Keratinocyte (primary cell): ENCODE measurements around the gene TOR1AIP1. TPM values are rescaled to one million over a fixed set of nuclear protein-coding genes. Genes with fewer than 3 reads are reported as not detected.

Experiments used
- DNase-seq: peaks from one replicate; pipeline ENCODE4 v3.0.0-alpha.2; 2011; ENCODE audit warnings: low read depth, missing footprints, low spot score
- FAIRE-seq: peaks from 2 replicates; lab custom pipeline; 2011; peaks lifted over from hg19 to GRCh38; lab: Jason Lieb, UNC
- H2AFZ ChIP-seq: 2 replicates; pipeline ENCODE4 v1.6.0; 2012; ENCODE audit warnings: low read length, control low read depth, inconsistent platforms; ENCODE audit not compliant: control insufficient read depth
- H3K27ac ChIP-seq: 2 replicates; pipeline ENCODE4 v1.5.1; 2011; ENCODE audit warnings: low read length; ENCODE audit not compliant: control insufficient read depth, insufficient read depth
- H3K27me3 ChIP-seq: 3 replicates; pipeline ENCODE4 v1.6.0; 2011; ENCODE audit warnings: low read length; ENCODE audit not compliant: control insufficient read depth, insufficient read depth; ENCODE audit errors: extremely low read depth
- H3K36me3 ChIP-seq, 2 experiments: 2 replicates in 1 of 2; 3 replicates in 1 of 2; pipeline ENCODE4 v1.5.1; 2011; ENCODE audit warnings: low read length in 2 of 2, mild to moderate bottlenecking in 1 of 2; ENCODE audit not compliant: control insufficient read depth in 2 of 2, insufficient read depth in 2 of 2; ENCODE audit errors: extremely low read depth in 1 of 2
- H3K4me1 ChIP-seq: 3 replicates; pipeline ENCODE4 v1.5.1; 2011; ENCODE audit warnings: low read length; ENCODE audit not compliant: control insufficient read depth, insufficient read depth; ENCODE audit errors: extremely low read depth
- H3K4me2 ChIP-seq: 3 replicates; pipeline ENCODE4 v1.6.0; 2011; ENCODE audit warnings: low read depth, low read length; ENCODE audit not compliant: control insufficient read depth, insufficient read depth; ENCODE audit errors: extremely low read depth
- H3K4me3 ChIP-seq, 3 experiments: fragments of 200-600 bp in 1 of 3; sonication (generic) in 1 of 3; 2 replicates in 2 of 3; 3 replicates in 1 of 3; pipeline ENCODE4 v1.5.1; 2011 to 2016; ENCODE audit warnings: low read length in 3 of 3, mild to moderate bottlenecking in 3 of 3, control low read depth in 2 of 3, inconsistent platforms in 1 of 3, low read depth in 1 of 3, mixed read lengths in 1 of 3, mixed run types in 1 of 3, moderate library complexity in 1 of 3; ENCODE audit not compliant: control insufficient read depth in 2 of 3, insufficient read depth in 2 of 3; ENCODE audit errors: extremely low read depth in 1 of 3
- H3K79me2 ChIP-seq: 2 replicates; pipeline ENCODE4 v1.6.0; 2012; ENCODE audit warnings: low read length; ENCODE audit not compliant: control insufficient read depth, insufficient read depth
- H3K9ac ChIP-seq: 3 replicates; pipeline ENCODE4 v1.6.0; 2011; ENCODE audit warnings: low read length; ENCODE audit not compliant: control insufficient read depth, insufficient read depth; ENCODE audit errors: extremely low read depth
- H3K9me1 ChIP-seq: 3 replicates; pipeline ENCODE4 v1.6.0; 2011; ENCODE audit warnings: low read length; ENCODE audit not compliant: control insufficient read depth, insufficient read depth; ENCODE audit errors: extremely low read depth
- H3K9me3 ChIP-seq: 2 replicates; pipeline ENCODE4 v1.5.1; 2012; ENCODE audit warnings: low read depth, low read length; ENCODE audit not compliant: control insufficient read depth
- H4K20me1 ChIP-seq: 3 replicates; pipeline ENCODE4 v1.6.0; 2011; ENCODE audit warnings: low read length; ENCODE audit not compliant: control insufficient read depth, insufficient read depth; ENCODE audit errors: extremely low read depth
- CTCF ChIP-seq, 3 experiments: IDR thresholded peaks in 1 of 3; conservative IDR thresholded peaks in 1 of 3; optimal IDR thresholded peaks in 1 of 3; 2 replicates in 2 of 3; 3 replicates in 1 of 3; pipeline versions ENCODE3 to v1.5.1; 2011; ENCODE audit warnings: low read length in 3 of 3, mild to moderate bottlenecking in 3 of 3, moderate library complexity in 2 of 3, control low read depth in 1 of 3, inconsistent platforms in 1 of 3; ENCODE audit not compliant: insufficient read depth in 2 of 3; ENCODE audit errors: extremely low read depth in 1 of 3
- EZH2 ChIP-seq: IDR thresholded peaks from one replicate; pipeline ENCODE4 v1.6.1; 2012; ENCODE audit warnings: inconsistent platforms, mild to moderate bottlenecking, low read length, moderate library complexity
- dilution Hi-C: fragments of 300-500 bp; cut with MboI; formaldehyde crosslinking; loops from one replicate; pipeline ENCODE4 v1.7.0; 2020; ENCODE audit warnings: low sequenced_read_pairs; ENCODE audit not compliant: extremely low pct_ligation_motif_present
- polyA plus RNA-seq, 5 experiments: library from polyadenylated mRNA; depleted of rRNA in 3 of 5; stranded (reverse) in 3 of 5; stranded (forward) in 1 of 5; unstranded in 1 of 5; fragments of >200 nt; gene quantifications; 1 replicate in 1 of 5; 2 replicates in 3 of 5; 3 replicates in 1 of 5; pipeline versions ENCODE4 v1.2.1 to v1.2.3, GENCODE V29; 2011 to 2012; ENCODE audit warnings: missing spikeins in 2 of 5, low read depth in 1 of 5, low replicate concordance in 1 of 5

The TOR1AIP1 gene
- polyA plus RNA-seq, 1 donor (not counting 4 experiments of a cell fraction or from before 2014, with no cell fraction given): 50.0 TPM

- TF ChIP-seq EZH2 (no peak), CTCF (optimal IDR thresholded peaks at IDR 0.05 in 1 of 3, IDR thresholded peaks at IDR 0.05 in 1 of 3, conservative IDR thresholded peaks at IDR 0.05 in 1 of 3; ENCODE audit: extremely low read depth in 1 of 3, insufficient read depth in 2 of 3, low read length in 3 of 3) (no peak)
- FAIRE-seq (no peak), DNase-seq (no peak)
- dilution Hi-C loops: no loop called here
- no peaks in the 10 kb centered on the region for H3K36me3 ChIP-seq
- H3K9ac ChIP-seq: no peak overlapping the region
- H3K9me1 ChIP-seq: no peaks in the 10 kb centered on the region
- no peaks in the 10 kb centered on the region for H4K20me1 ChIP-seq
- H3K79me2 ChIP-seq: no peaks in the 10 kb centered on the region
- H2AFZ ChIP-seq: no peak overlapping the region
- no peak overlapping the region for H3K4me3 ChIP-seq
- no peaks in the 10 kb centered on the region for H3K27me3 ChIP-seq
- no peaks in the 10 kb centered on the region for H3K9me3 ChIP-seq
- H3K4me1 ChIP-seq: no peaks in the 10 kb centered on the region
- no peak overlapping the region for H3K27ac ChIP-seq
- H3K4me2 ChIP-seq: no peak overlapping the region
Measured at GRCh38 chr1:179939941-179940340, 57.9 kb downstream of the TOR1AIP1 start.

GRCh38 chr1:179941454-179941853 is 59.4 kb downstream of the TOR1AIP1 start:
- H2AFZ ChIP-seq: no peak overlapping the region
- dilution Hi-C loops: no loop called here
- H3K36me3 ChIP-seq: no peaks in the 10 kb centered on the region
- H3K9ac ChIP-seq: no peak overlapping the region
- H3K4me2 ChIP-seq: no peak overlapping the region
- no peak overlapping the region for H3K27ac ChIP-seq
- H3K9me3 ChIP-seq: no peaks in the 10 kb centered on the region
- H3K79me2 ChIP-seq: no peaks in the 10 kb centered on the region
- no peaks in the 10 kb centered on the region for H3K9me1 ChIP-seq
- TF ChIP-seq EZH2 (no peak), CTCF (optimal IDR thresholded peaks at IDR 0.05 in 1 of 3, IDR thresholded peaks at IDR 0.05 in 1 of 3, conservative IDR thresholded peaks at IDR 0.05 in 1 of 3; ENCODE audit: extremely low read depth in 1 of 3, insufficient read depth in 2 of 3, low read length in 3 of 3) (no peak)
- FAIRE-seq (no peak), DNase-seq (no peak)
- no peaks in the 10 kb centered on the region for H4K20me1 ChIP-seq
- H3K27me3 ChIP-seq: no peaks in the 10 kb centered on the region
- no peak overlapping the region for H3K4me3 ChIP-seq
- H3K4me1 ChIP-seq: no peaks in the 10 kb centered on the region
